ENCODE measurements around the gene EPB41L2. TPM values are rescaled to one million over a fixed set of nuclear protein-coding genes. Genes with fewer than 3 reads are reported as not detected.

EPB41L2 gene
- total RNA-seq, 1 experiment from 2014 or later: 106 TPM

- POLR2A ChIA-PET: no interaction called here
Observed at GRCh38 chr6:130847001-130847910, 215.8 kb downstream of the EPB41L2 start.

GRCh38 chr6:130846501-130846900 lies 216.5 kb downstream of the EPB41L2 start:
- H3K4me3 Mint-ChIP-seq: no peak overlapping the region
- no peak for TF ChIP-seq TCF7 (CRISPR knock-in tag; IDR thresholded peaks at IDR 0.05; ENCODE audit: low read depth)
- no peak for ATAC-seq
- CTCF ChIA-PET: interaction anchor here (1.0 kb wide), 1 partner anchor 270 kb away, joined by 4 read pairs; no protein-coding TSS in a partner anchor
- H3K27me3 Mint-ChIP-seq (ENCODE audit: low read depth): no peaks in the 10 kb centered on the region
- peaks cover 26% of the 10 kb centered on the region for H3K4me1 Mint-ChIP-seq
- H3K27ac Mint-ChIP-seq: no peak overlapping the region
- DNase-seq (ENCODE audit: low spot score): no peak
- POLR2A ChIA-PET: no interaction called here
- no peaks in the 10 kb centered on the region for H3K9me3 Mint-ChIP-seq
- no peaks in the 10 kb centered on the region for H3K36me3 Mint-ChIP-seq

More at GRCh38 chr6:130847001-130847910, 215.8 kb downstream of the EPB41L2 start:
- TF ChIP-seq NR2C2 (CRISPR knock-in tag; IDR thresholded peaks at IDR 0.05) (no peak), GTF2I (CRISPR knock-in tag; conservative IDR thresholded peaks at IDR 0.05) (no peak), CREM (CRISPR knock-in tag; IDR thresholded peaks at IDR 0.05) (no peak), ZNF317 (CRISPR knock-in tag; IDR thresholded peaks at IDR 0.05; ENCODE audit: borderline replicate concordance, low read depth) (no peak), ATF1 (CRISPR knock-in tag; IDR thresholded peaks at IDR 0.05) (no peak), ZNF671 (CRISPR knock-in tag; IDR thresholded peaks at IDR 0.05) (no peak), IRF1 (CRISPR knock-in tag; IDR thresholded peaks at IDR 0.05) (no peak), FOXJ3 (CRISPR knock-in tag; IDR thresholded peaks at IDR 0.05; ENCODE audit: borderline replicate concordance) (no peak), ZBTB21 (CRISPR knock-in tag; IDR thresholded peaks at IDR 0.05; ENCODE audit: borderline replicate concordance) (no peak), ATF3 (CRISPR knock-in tag; conservative IDR thresholded peaks at IDR 0.05) (no peak), TP53 (CRISPR knock-in tag; IDR thresholded peaks at IDR 0.05) (no peak), SP1 (CRISPR knock-in tag; conservative IDR thresholded peaks at IDR 0.05) (no peak), ZNF138 (CRISPR knock-in tag; conservative IDR thresholded peaks at IDR 0.05) (no peak), GABPB1 (CRISPR knock-in tag; IDR thresholded peaks at IDR 0.05) (no peak)
- peaks cover 19% of the 10 kb centered on the region for H3K4me1 Mint-ChIP-seq
- ATAC-seq (no peak), DNase-seq (ENCODE audit: low spot score) (no peak)
- H3K36me3 Mint-ChIP-seq: no peaks in the 10 kb centered on the region
- 0 out of 2 replicates have a peak overlapping the region, but pooled peaks have one; percentile 22 for H3K27ac Mint-ChIP-seq
- H3K4me3 Mint-ChIP-seq: no peak overlapping the region
- no peaks in the 10 kb centered on the region for H3K9me3 Mint-ChIP-seq
- CTCF ChIA-PET: interaction anchor here (1.0 to 1.2 kb wide), 2 partner anchors 25 to 270 kb away, joined by 4 to 5 read pairs; no protein-coding TSS in a partner anchor
- H3K27me3 Mint-ChIP-seq (ENCODE audit: low read depth): no peaks in the 10 kb centered on the region

GRCh38 chr6:130843575-130844320 lies 219.3 kb downstream of the EPB41L2 start:
- Mint-ChIP-seq H3K9me3 (no peaks in the 10 kb centered on the region), H3K27me3 (ENCODE audit: low read depth) (no peaks in the 10 kb centered on the region), H3K36me3 (no peaks in the 10 kb centered on the region), H3K4me3 (no peak overlapping the region), H3K4me1 (peaks cover 44% of the 10 kb centered on the region), H3K27ac (no peak overlapping the region)
- DNase-seq (ENCODE audit: low spot score): no peak
- ChIA-PET CTCF (no interaction called here), POLR2A (no interaction called here)
- TF ChIP-seq ZNF396 (CRISPR knock-in tag; IDR thresholded peaks at IDR 0.05; ENCODE audit: borderline replicate concordance): no peak
- peak; percentile 71; the same call in 1 of the 2 replicates for TF ChIP-seq ZNF317 (CRISPR knock-in tag; IDR thresholded peaks at IDR 0.05; ENCODE audit: borderline replicate concordance, low read depth)
- TF ChIP-seq CTCF (IDR thresholded peaks at IDR 0.05): 0 out of 2 replicates have a peak, but pooled peaks have one; percentile 26
- TF ChIP-seq ARID4B (CRISPR knock-in tag; IDR thresholded peaks at IDR 0.05; ENCODE audit: borderline replicate concordance): no peak
- peak; percentile 88 for ATAC-seq
